GM15510 (cell line): Measurements from ENCODE around the gene MYOZ3.

Source experiments
- POLR2A ChIP-seq: IDR thresholded peaks from 3 replicates; pipeline ENCODE4 v1.6.1; 2011; ENCODE audit warnings: borderline replicate concordance; ENCODE audit not compliant: insufficient read length; ENCODE audit errors: extremely low read depth

Gene MYOZ3

DNA sequence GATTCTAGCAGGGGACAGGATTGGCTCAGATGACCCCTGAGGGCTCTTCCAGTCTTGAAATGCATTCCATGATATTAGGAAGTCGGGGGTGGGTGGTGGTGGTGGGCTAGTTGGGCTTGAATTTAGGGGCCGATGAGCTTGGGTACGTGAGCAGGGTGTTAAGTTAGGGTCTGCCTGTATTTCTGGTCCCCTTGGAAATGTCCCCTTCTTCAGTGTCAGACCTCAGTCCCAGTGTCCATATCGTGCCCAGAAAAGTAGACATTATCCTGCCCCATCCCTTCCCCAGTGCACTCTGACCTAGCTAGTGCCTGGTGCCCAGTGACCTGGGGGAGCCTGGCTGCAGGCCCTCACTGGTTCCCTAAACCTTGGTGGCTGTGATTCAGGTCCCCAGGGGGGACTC, 2.9 kb upstream of the MYOZ3 start:
- no peak for TF ChIP-seq POLR2A

- no peak for TF ChIP-seq POLR2A
These were observed 2.3 kb upstream of the MYOZ3 start for GRCh38 chr5:150658699-150659265.

DNA sequence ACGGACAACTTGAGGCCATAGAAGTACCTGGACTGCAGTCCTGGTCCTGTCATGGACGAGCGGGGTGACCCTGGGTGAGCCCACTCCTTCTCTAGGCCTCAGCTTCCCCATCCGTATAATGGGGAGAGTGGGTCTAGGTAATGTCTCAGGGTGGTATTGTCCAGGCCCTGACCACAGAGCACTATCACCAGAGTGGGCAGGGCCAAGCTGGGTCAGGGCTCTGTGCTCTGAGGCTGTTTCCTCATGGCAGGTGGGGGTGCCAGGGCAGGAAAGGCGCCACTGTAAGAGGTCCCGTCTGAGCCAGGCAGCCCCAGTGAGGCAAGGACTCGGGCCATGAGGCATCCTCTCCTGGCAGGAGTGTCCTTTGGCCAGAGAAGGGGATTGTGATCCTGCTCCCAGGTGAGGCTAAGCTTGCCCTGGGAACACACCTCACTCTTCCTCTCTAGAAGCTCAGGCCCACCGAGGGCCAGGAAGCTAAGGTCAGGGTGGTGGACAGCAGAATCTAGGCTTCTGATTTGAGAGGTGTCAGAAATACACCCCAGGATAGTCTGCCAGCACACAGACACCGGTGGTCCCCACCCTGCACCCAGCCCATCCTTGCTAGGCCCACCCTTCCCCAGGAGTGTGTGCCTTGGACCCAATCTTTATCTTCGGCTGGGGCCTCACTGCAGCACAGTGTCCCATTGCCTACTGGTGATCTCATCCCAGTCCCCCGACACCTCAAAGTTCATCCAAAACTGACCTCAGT, 1.5 kb upstream of the MYOZ3 start:
- no peak for TF ChIP-seq POLR2A

- TF ChIP-seq POLR2A: no peak
These were observed 781 bp upstream of the MYOZ3 start for GRCh38 chr5:150660108-150660831.

DNA sequence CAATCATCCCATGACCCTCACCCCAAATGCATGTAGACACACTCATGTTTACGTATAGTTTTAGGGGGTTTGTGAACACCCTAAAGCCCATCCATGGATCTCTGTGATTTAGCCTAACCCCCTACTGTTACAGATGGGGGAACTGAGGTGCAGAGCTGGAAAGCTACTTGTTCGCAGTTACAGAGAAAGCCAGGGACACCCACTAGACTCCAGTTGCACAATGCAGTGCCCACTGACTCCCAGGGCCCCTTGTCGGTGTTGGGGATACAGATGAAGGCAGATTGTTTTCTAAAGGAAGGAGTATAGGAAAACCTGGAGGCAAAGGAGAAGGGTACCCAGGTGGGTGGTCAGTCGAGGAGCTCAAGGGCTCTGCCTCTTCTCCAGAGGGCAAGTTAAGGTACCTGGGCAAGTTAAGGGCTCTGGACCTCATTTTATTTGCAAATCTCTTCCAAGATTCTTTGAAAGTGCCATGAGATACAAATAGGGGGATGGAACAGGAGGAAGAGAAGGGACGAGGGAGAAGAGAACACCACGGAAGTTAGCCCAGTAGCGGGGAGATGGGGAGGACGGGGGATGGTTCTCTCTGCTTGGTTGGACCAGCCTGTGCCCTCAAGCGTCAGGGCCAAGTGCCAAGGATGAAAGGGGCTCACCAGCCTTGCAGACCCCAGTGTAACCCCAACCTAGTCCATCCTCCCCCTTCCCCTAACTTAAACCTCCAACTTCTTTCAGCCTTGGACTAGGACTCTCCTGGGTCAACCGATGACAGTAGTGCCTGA, 958 bp downstream of the MYOZ3 start:
- no peak for TF ChIP-seq POLR2A

- TF ChIP-seq POLR2A: no peak
These were observed 1.9 kb downstream of the MYOZ3 start for GRCh38 chr5:150662731-150663516.

- TF ChIP-seq POLR2A: no peak
These were observed 2.9 kb downstream of the MYOZ3 start for GRCh38 chr5:150663936-150664335.

- TF ChIP-seq POLR2A: no peak
These were observed 4.0 kb downstream of the MYOZ3 start for GRCh38 chr5:150665044-150665443.

- no peak for TF ChIP-seq POLR2A
These were observed 9.4 kb downstream of the MYOZ3 start for GRCh38 chr5:150670275-150670947.

DNA sequence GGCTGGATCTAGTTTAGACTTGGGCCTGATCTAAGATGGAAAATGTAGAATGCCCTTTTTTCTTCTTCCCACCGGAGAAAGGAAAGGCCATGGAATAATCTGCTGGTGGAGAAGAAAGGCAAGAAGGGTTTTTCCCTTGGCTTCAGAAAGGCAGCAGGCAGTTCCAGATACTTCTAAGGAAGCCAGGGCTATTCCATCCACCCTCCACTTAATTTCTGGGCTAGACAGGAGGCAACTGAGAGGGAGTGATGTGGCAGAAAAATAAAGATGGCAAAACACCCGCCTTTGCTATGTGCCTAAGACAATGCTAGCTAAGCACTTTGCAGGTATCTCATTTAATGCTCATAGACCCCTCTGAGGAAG, 9.9 kb downstream of the MYOZ3 start:
- TF ChIP-seq POLR2A: no peak

DNA sequence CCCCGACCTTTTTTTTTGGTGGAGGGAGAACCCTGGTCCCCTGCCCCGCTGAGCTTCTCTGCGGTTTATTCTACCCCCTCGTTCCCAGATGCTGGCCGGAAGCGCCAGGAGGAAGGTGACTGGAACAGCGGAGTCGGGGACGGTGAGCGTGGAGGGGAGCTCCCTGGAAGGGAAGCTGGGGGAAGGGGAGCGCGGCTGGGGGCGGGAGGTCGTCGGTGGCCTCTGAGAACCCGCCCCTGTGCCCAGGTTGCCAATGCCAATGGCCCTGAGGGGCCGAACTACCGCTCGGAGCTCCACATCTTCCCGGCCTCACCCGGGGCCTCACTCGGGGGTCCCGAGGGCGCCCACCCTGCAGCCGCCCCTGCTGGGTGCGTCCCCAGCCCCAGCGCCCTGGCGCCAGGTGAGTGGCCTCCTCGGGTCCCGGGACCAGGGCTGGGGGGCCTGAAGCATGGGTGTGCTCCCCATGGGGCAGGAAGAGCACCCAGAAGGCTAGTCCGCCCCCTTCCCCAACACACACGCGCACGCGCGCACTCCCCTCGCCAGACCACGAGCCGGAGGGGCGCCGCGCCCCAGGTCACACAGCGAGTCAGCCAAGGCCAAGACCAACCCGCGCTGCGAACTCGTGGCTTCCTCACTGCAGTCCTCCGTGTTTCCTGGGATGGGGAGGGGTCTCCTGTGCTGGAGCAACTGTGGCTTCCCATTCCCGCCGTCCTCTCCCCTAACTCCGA, 10.6 kb downstream of the MYOZ3 start:
- TF ChIP-seq POLR2A: no peak

GRCh38 chr5:150672237-150672883, 11.3 kb downstream of the MYOZ3 start:
- TF ChIP-seq POLR2A: no peak

GRCh38 chr5:150672884-150673275, 11.8 kb downstream of the MYOZ3 start:
- TF ChIP-seq POLR2A: no peak
